DND-41 (cell line): ENCODE data around the gene VPS35L.

Source experiments
- ATAC-seq: fragments of 200-7000 bp; cut with Tn5 transposase; 3 replicates; pipeline ENCODE4 v1.9.1; 2021; ENCODE audit warnings: low read depth; ENCODE audit not compliant: insufficient read depth
- DNase-seq: peaks from one replicate; pipeline ENCODE4 v3.0.0-alpha.2; 2020
- H2AFZ ChIP-seq: 2 replicates; pipeline ENCODE4 v1.6.0; 2012; ENCODE audit warnings: low read depth, low read length
- H3K27ac ChIP-seq: 2 replicates; pipeline ENCODE4 v1.5.1; 2012; ENCODE audit warnings: low read length, inconsistent platforms
- H3K27me3 ChIP-seq: fragments of 200-600 bp; sonication (generic); 2 replicates; pipeline ENCODE4 v1.6.0; 2012; ENCODE audit warnings: low read length, mild to moderate bottlenecking, inconsistent platforms; ENCODE audit not compliant: insufficient read depth, poor library complexity
- H3K36me3 ChIP-seq: 2 replicates; pipeline ENCODE4 v1.5.1; 2012; ENCODE audit warnings: low read length, inconsistent platforms; ENCODE audit not compliant: insufficient read depth
- H3K4me1 ChIP-seq: 2 replicates; pipeline ENCODE4 v1.5.1; 2012; ENCODE audit warnings: mild to moderate bottlenecking, low read length; ENCODE audit not compliant: insufficient read depth
- H3K4me2 ChIP-seq: 2 replicates; pipeline ENCODE4 v1.6.0; 2012; ENCODE audit warnings: mild to moderate bottlenecking, moderate library complexity, low read length, inconsistent platforms; ENCODE audit not compliant: insufficient read depth
- H3K4me3 ChIP-seq, 2 experiments: fragments of 200-600 bp in 1 of 2; shearing (Covaris generic) in 1 of 2; 2 replicates each; pipeline ENCODE4 v1.5.1; 2012 to 2016; ENCODE audit warnings: inconsistent platforms in 2 of 2, low read length in 2 of 2, mild to moderate bottlenecking in 2 of 2, low read depth in 1 of 2, moderate library complexity in 1 of 2
- H3K79me2 ChIP-seq: 2 replicates; pipeline ENCODE4 v1.6.0; 2012; ENCODE audit warnings: low read length, inconsistent platforms; ENCODE audit not compliant: insufficient read depth
- H3K9ac ChIP-seq: 2 replicates; pipeline ENCODE4 v1.6.0; 2012; ENCODE audit warnings: low read depth, mild to moderate bottlenecking, inconsistent platforms, low read length, moderate library complexity
- H3K9me3 ChIP-seq: 2 replicates; pipeline ENCODE4 v1.5.1; 2012; ENCODE audit warnings: low read length, moderate library complexity, mild to moderate bottlenecking, inconsistent platforms; ENCODE audit not compliant: insufficient read depth, severe bottlenecking
- H4K20me1 ChIP-seq: 2 replicates; pipeline ENCODE4 v1.6.0; 2012; ENCODE audit warnings: low read length; ENCODE audit not compliant: insufficient read depth
- EZH2 ChIP-seq: IDR thresholded peaks from 3 replicates; pipeline ENCODE4 v1.6.1; 2012; ENCODE audit warnings: borderline replicate concordance, low read depth, mild to moderate bottlenecking, moderate library complexity, low read length, inconsistent platforms; ENCODE audit not compliant: severe bottlenecking
- TF ChIP-seq, protein P1 (sequence below): IDR thresholded peaks from 2 replicates; pipeline ENCODE4 v1.5.1; 2012; ENCODE audit warnings: borderline replicate concordance, low read length, moderate library complexity, mild to moderate bottlenecking; ENCODE audit not compliant: poor library complexity, severe bottlenecking; ENCODE audit errors: extremely low read depth

Gene VPS35L

DNA sequence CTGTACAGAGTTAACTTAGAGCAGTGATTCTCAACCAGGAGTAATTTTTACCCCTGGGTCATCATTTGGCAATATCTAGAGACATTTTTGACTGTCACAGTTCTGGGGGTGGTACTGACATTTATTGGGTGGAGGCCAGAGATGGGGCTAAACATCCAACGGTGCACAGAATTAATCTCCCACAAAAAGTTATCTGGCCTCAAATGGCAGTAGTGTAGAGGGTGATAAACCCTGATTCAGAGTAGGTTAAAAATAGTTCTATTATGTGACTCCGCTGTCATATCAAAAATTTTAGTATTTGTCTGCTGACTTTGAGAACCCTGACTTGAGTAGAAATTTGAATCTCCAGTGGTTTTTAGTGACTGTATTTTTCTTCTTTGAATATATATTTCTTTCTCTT lies 19.1 kb downstream of the VPS35L start:
- H3K27me3 ChIP-seq = no peaks in the 10 kb centered on the region
- no peak overlapping the region for H3K27ac ChIP-seq
- no peaks in the 10 kb centered on the region for H3K9me3 ChIP-seq
- no peaks in the 10 kb centered on the region for H4K20me1 ChIP-seq
- H3K4me2 ChIP-seq = no peak overlapping the region
- H3K79me2 ChIP-seq = no peaks in the 10 kb centered on the region
- peaks cover 78% of the 10 kb centered on the region for H3K36me3 ChIP-seq
- no peaks in the 10 kb centered on the region for H3K4me1 ChIP-seq
- H3K4me3 ChIP-seq = no peak overlapping the region
- ATAC-seq (no peak), DNase-seq (no peak)
- no peak for TF ChIP-seq EZH2
- TF ChIP-seq, protein P1, sequence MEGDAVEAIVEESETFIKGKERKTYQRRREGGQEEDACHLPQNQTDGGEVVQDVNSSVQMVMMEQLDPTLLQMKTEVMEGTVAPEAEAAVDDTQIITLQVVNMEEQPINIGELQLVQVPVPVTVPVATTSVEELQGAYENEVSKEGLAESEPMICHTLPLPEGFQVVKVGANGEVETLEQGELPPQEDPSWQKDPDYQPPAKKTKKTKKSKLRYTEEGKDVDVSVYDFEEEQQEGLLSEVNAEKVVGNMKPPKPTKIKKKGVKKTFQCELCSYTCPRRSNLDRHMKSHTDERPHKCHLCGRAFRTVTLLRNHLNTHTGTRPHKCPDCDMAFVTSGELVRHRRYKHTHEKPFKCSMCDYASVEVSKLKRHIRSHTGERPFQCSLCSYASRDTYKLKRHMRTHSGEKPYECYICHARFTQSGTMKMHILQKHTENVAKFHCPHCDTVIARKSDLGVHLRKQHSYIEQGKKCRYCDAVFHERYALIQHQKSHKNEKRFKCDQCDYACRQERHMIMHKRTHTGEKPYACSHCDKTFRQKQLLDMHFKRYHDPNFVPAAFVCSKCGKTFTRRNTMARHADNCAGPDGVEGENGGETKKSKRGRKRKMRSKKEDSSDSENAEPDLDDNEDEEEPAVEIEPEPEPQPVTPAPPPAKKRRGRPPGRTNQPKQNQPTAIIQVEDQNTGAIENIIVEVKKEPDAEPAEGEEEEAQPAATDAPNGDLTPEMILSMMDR = no peak
- no peak overlapping the region for H3K9ac ChIP-seq
- H2AFZ ChIP-seq = no peak overlapping the region

DNA sequence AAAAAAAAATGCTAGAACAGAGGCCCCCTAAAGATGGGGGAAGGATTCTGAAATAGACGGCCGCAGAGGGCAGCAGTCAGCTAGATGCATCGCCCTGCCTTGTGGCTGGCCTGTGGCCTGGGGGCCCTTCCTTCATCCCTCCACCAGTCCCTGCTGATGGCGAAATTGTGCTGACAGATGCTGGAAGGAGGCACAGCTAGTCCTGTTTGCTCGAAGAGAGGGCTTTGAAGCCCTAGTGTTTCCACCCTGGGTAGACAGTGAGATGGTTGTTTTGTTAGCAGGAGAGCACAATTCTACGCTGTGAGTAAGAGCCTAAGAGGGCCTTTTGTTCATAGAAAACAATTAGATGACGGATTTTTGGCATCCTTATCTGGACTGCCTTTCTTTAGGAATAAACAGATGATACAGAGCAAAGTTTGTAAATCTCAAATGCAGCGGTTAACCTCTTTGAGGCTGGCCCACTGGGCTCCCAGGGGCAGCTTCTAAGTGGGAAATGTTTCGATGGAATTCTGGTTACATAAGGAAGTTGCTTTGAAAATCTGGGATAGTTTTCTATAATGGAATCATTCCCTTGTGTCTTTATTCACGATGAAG lies 23.0 kb downstream of the VPS35L start:
- no peak overlapping the region for H2AFZ ChIP-seq
- H3K9ac ChIP-seq = no peak overlapping the region
- TF ChIP-seq, protein P1 = no peak
- no peak for TF ChIP-seq EZH2
- no peaks in the 10 kb centered on the region for H3K4me1 ChIP-seq
- no peak overlapping the region for H3K4me3 ChIP-seq
- H3K9me3 ChIP-seq = no peaks in the 10 kb centered on the region
- DNase-seq (no peak), ATAC-seq (no peak)
- no peak overlapping the region for H3K27ac ChIP-seq
- H3K4me2 ChIP-seq = no peak overlapping the region
- H3K27me3 ChIP-seq = no peaks in the 10 kb centered on the region
- H4K20me1 ChIP-seq = no peaks in the 10 kb centered on the region
- peaks cover 86% of the 10 kb centered on the region for H3K36me3 ChIP-seq
- H3K79me2 ChIP-seq = no peaks in the 10 kb centered on the region

DNA sequence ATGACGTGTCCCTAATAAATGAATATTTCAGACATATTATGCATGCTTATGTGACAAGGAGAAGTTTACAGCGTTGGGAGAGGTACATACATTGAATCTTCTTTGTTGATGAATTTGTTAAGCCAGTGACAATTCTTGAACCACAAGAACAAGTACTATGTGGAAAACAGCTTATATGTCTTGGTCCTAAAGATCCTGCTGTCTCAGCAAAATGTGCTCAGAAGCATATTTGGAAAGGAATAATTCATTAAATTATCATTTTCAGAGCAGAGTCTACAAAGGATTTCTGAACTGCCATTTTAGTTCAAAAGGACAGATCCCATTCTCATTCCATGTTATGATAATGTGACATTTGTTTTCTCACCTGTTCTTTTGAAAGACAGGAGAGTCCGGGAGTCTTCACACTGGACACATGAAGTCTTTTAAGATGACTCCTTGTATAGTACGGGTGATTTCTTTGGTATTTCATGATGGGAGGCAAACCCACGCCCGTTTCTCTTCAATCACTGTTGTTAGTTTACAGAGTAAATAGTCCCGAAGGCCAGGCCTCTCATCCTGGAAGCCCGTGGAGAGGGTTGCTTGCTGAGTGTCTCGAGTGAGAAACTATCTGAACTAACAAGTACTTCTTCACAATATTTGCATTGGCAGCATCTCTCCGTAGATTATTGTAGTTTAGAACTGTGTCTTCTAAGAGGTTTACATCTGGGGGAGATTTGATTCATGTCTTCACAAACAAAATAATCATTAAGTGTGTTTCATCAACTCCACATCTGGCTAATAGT lies 26.7 kb downstream of the VPS35L start:
- Histone ChIP-seq H3K4me2 (no peak overlapping the region), H3K36me3 (peaks cover 71% of the 10 kb centered on the region), H3K79me2 (no peaks in the 10 kb centered on the region), H3K4me3 (no peak overlapping the region), H3K27ac (no peak overlapping the region), H3K9ac (no peak overlapping the region), H3K27me3 (no peaks in the 10 kb centered on the region), H4K20me1 (no peaks in the 10 kb centered on the region), H3K4me1 (no peaks in the 10 kb centered on the region), H2AFZ (no peak overlapping the region), H3K9me3 (no peaks in the 10 kb centered on the region)
- DNase-seq (no peak), ATAC-seq (no peak)
- TF ChIP-seq EZH2 = no peak
- TF ChIP-seq, protein P1 = no peak
